Epithelial cell of proximal tubule (primary cell): Measurements from ENCODE around the gene TIAM2. TPM values are rescaled to one million over a fixed set of nuclear protein-coding genes. Genes with fewer than 3 reads are reported as not detected.
"Not testable (repeated sequence)": the region's sequence is repeated elsewhere in the genome, so short reads cannot be mapped to it uniquely, and the experiment has no call there.

ENCODE experiments used
- DNase-seq: peaks from one replicate; pipeline ENCODE4 v3.0.0-alpha.2; 2011; ENCODE audit warnings: low read depth
- H3K4me3 ChIP-seq: 2 replicates; pipeline ENCODE4 v1.5.1; 2011; ENCODE audit warnings: low read depth, mild to moderate bottlenecking, low read length
- CTCF ChIP-seq: conservative IDR thresholded peaks from 2 replicates; pipeline ENCODE4 v1.5.1; 2012; ENCODE audit warnings: low read depth, mild to moderate bottlenecking, low read length
- total RNA-seq: library from RNA; depleted of rRNA; stranded (reverse); fragments of >200 nt; gene quantifications from 2 replicates; pipeline ENCODE4 v1.2.3, GENCODE V29; 2015

Gene TIAM2
- total RNA-seq, 1 donor from 2014 or later = 9.9 TPM

- no peak for DNase-seq
- no peak overlapping the region for H3K4me3 ChIP-seq
- TF ChIP-seq CTCF = no peak
These were observed 217.7 kb downstream of the TIAM2 start for GRCh38 chr6:155212616-155213380.

DNA sequence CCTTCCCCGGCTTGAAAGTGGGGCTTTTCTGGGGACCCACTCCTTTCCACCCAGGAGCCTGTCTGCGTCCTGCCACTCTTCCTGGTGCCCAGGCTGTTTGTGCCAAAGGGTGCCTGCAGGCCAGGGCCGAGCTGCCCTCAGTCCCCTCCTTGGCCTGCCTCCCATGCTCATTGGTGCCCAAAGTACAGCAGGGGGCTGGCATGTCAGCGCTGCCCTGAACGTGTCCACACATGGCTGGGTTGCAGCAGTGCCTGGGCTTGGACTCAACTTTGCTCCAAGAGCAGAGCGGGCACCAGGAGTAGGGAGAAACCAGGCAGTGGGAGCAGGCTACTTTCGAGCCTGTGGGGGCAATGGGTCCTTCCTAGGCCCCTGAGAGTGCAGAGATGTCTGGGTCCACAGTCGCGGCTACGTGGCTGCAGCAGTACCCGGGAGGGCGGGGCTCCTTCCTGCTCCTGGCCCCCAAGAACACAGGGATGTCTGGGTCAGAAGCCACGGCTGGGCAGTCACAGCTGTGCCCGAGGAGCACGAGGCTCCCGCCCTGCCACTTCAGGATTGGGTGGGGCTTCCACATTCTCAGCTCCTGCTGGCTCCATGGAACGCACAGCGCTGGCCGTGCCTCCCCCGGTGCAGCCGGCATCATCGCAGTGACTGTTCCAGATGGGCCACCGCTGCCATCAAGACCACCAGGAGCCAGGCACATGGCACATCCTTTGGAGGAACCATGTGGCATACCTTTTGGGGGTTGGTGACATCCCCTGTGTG is 218.7 kb downstream of the TIAM2 start:
- TF ChIP-seq CTCF = no peak
- no peak for DNase-seq
- no peak overlapping the region for H3K4me3 ChIP-seq

DNA sequence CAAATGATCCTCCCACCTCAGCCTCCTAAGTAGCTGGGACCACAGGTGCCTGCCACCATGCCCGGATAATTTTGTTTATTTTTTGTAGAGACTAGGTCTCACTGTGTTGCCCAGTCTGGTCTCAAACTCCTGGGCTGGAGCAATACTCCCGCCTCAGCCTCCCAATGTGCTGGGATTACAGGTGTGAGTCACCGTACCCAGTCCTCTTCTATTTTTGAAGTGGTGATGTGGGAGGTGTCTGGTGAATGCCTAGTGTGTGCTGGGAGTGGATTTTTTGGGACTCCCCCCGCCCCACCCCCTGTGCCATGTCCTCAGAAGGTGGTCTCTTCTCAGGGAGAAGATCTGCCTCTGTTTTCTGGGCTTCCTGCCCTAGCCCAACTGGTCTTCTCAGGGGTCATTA is 220.8 kb downstream of the TIAM2 start:
- no peak for DNase-seq
- no peak for TF ChIP-seq CTCF

DNA sequence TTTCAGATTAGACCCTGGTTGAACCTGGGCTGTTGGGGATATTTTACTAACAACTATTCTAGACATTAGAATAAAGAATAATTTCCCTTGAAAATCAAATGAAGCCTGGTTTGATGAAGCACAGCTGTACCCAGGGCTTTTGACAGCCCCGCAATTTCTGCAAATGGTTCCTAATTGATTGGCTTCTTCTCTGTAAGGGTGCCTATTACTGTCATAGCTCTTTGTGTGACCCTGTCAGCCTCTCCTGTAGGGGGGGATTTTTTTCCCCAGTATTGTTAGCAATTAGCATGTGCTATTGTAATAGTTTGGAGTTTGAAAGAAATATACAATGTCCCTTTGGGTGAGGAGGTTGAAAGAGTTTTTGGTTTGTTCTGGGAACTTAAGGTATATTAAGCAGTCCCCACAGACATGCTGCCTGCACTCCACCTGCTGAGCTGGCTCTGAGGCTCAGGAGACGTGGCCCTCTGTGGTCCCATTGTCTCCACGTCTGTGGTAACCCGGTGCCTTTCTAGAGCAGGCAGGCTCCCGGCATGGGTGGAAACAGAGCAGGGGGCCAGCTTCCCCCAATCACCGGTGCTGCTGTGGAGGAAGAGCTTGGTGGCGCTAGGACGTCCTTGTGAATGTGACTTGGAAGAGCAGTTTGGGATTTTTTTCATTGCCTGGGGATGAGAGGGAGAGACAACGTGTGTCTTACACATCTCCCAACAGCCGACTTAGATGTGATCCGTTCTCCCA is 221.4 kb downstream of the TIAM2 start:
- no peak for TF ChIP-seq CTCF
- no peak for DNase-seq
- no peak overlapping the region for H3K4me3 ChIP-seq

More for the DNA sequence above, 220.8 kb downstream of the TIAM2 start:
- no peak overlapping the region for H3K4me3 ChIP-seq

- not testable (repeated sequence) for H3K4me3 ChIP-seq, DNase-seq
These were observed 223.6 kb downstream of the TIAM2 start for GRCh38 chr6:155218711-155219110.

GRCh38 chr6:155219299-155219698 is 224.2 kb downstream of the TIAM2 start:
- TF ChIP-seq CTCF = no peak
- no peak for DNase-seq
- H3K4me3 ChIP-seq = no peak overlapping the region

GRCh38 chr6:155219858-155220301 is 224.8 kb downstream of the TIAM2 start:
- DNase-seq = no peak
- no peak overlapping the region for H3K4me3 ChIP-seq
- no peak for TF ChIP-seq CTCF
